Chondrocyte (in vitro differentiated cells): Measurements from ENCODE around the gene DYRK3. TPM values are rescaled to one million over a fixed set of nuclear protein-coding genes. Genes with fewer than 3 reads are reported as not detected.

Source experiments
- DNase-seq: peaks from one replicate; pipeline ENCODE4 v3.0.0; 2021; ENCODE audit warnings: mixed read lengths, low spot score
- H3K27ac Mint-ChIP-seq: one replicate; pipeline ENCODE4 v1.8.0; 2021; ENCODE audit warnings: mild to moderate bottlenecking, moderate library complexity, mixed read lengths; ENCODE audit not compliant: unreplicated experiment
- H3K27me3 Mint-ChIP-seq: 2 replicates; pipeline ENCODE4 v1.8.0; 2021; ENCODE audit warnings: low read depth, mixed read lengths
- H3K36me3 Mint-ChIP-seq: 2 replicates; pipeline ENCODE4 v1.8.0; 2021; ENCODE audit warnings: low read depth, mixed read lengths
- H3K4me1 Mint-ChIP-seq: 2 replicates; pipeline ENCODE4 v1.8.0; 2021; ENCODE audit warnings: low read depth, mild to moderate bottlenecking, mixed read lengths
- H3K4me3 Mint-ChIP-seq: one replicate; pipeline ENCODE4 v1.8.0; 2021; ENCODE audit warnings: mild to moderate bottlenecking, moderate library complexity, mixed read lengths; ENCODE audit not compliant: unreplicated experiment
- H3K9me3 Mint-ChIP-seq: 2 replicates; pipeline ENCODE4 v1.8.0; 2021; ENCODE audit warnings: low read depth, mixed read lengths
- total RNA-seq: library from RNA; stranded (reverse); gene quantifications from 3 replicates; pipeline ENCODE4 v1.2.1, GENCODE V29; 2021
- TF ChIP-seq, protein P1 (sequence below): fragments of 200-600 bp; sonication (generic); IDR thresholded peaks from 2 replicates; pipeline ENCODE4 v1.5.0; 2021; ENCODE audit warnings: antibody characterized with exemption, mild to moderate bottlenecking, moderate library complexity

The DYRK3 gene
- total RNA-seq, 1 donor from 2014 or later, result 6.6 TPM

- no peak for DNase-seq
- no peaks in the 10 kb centered on the region for H3K9me3 Mint-ChIP-seq
- H3K4me3 Mint-ChIP-seq, result no peak overlapping the region
- TF ChIP-seq, protein P1, sequence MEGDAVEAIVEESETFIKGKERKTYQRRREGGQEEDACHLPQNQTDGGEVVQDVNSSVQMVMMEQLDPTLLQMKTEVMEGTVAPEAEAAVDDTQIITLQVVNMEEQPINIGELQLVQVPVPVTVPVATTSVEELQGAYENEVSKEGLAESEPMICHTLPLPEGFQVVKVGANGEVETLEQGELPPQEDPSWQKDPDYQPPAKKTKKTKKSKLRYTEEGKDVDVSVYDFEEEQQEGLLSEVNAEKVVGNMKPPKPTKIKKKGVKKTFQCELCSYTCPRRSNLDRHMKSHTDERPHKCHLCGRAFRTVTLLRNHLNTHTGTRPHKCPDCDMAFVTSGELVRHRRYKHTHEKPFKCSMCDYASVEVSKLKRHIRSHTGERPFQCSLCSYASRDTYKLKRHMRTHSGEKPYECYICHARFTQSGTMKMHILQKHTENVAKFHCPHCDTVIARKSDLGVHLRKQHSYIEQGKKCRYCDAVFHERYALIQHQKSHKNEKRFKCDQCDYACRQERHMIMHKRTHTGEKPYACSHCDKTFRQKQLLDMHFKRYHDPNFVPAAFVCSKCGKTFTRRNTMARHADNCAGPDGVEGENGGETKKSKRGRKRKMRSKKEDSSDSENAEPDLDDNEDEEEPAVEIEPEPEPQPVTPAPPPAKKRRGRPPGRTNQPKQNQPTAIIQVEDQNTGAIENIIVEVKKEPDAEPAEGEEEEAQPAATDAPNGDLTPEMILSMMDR, result no peak
- H3K27ac Mint-ChIP-seq, result no peak overlapping the region
- no peaks in the 10 kb centered on the region for H3K36me3 Mint-ChIP-seq
- peaks cover 3% of the 10 kb centered on the region for H3K4me1 Mint-ChIP-seq
- peaks cover 54% of the 10 kb centered on the region for H3K27me3 Mint-ChIP-seq
Measured at GRCh38 chr1:206662396-206663092, 27.2 kb downstream of the DYRK3 start.

DNA sequence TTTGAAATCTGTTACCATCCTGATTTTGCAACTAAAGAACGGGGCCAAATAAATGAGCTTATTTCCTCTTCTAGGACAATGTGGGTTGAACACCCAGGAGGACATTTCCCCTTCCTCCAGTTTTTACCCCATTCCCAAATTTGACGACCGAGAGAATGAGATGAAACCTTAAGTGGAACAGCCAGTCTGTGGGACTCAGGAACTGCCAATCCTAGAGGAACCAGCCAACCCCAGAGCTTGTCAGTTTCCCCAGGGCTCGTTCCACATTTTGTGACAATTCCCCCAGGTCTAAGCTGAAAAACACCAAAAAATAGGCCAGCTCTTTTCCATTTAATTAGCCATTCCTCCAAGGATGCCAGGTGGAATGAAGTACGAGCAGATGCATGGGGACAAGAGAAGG is 28.0 kb downstream of the DYRK3 start:
- no peaks in the 10 kb centered on the region for H3K36me3 Mint-ChIP-seq
- peaks cover 3% of the 10 kb centered on the region for H3K4me1 Mint-ChIP-seq
- no peak overlapping the region for H3K4me3 Mint-ChIP-seq
- H3K27me3 Mint-ChIP-seq, result peaks cover 57% of the 10 kb centered on the region
- DNase-seq, result no peak
- no peaks in the 10 kb centered on the region for H3K9me3 Mint-ChIP-seq
- no peak overlapping the region for H3K27ac Mint-ChIP-seq
- TF ChIP-seq, protein P1, result no peak

DNA sequence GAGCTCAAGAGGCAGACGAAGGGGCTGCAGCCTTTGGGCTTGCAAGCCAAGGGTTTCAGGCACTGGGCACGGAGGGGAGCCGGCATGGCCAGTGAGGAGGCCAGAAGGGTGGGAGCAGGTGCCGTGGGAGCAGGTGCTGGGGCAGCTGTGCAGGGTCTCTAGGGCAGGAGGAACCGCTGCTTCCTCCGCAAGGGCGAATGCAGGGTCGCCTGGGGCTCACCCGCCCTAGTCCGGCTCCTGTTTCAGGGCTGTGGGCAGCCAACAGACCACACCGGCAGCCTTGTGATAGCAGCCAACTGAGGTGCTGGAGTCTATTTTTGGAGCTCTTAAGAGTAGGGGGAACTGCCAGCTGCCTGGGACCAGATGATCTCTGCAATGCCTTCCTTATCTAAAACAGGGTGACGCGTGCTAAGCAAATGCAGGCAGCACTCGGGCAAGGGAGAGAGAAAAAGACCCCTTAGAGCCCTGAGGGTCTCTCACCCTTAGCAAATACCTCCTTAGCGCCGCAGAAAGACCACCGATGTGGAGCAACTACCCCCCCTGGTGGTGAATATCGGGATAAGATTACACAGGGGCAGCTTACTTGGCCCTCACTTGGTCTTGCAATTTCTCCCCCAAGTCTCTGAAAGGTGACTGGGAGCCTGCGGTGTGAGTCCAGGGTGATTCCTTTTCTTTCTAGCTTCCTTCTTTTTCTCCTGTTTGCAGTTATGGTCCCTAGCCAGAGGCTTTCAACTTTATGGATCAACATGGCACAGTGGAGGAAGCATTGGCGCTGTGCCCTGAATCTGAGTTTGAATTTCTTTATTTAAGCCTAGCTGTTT is 28.7 kb downstream of the DYRK3 start:
- no peaks in the 10 kb centered on the region for H3K36me3 Mint-ChIP-seq
- H3K27ac Mint-ChIP-seq, result no peak overlapping the region
- TF ChIP-seq, protein P1, result peak; percentile 99
- no peak for DNase-seq
- H3K9me3 Mint-ChIP-seq, result no peaks in the 10 kb centered on the region
- peaks cover 54% of the 10 kb centered on the region for H3K27me3 Mint-ChIP-seq
- H3K4me1 Mint-ChIP-seq, result peaks cover 3% of the 10 kb centered on the region
- peak overlapping the region; percentile 34 for H3K4me3 Mint-ChIP-seq

GRCh38 chr1:206664740-206665139 is 29.4 kb downstream of the DYRK3 start:
- Mint-ChIP-seq H3K27me3 (peaks cover 54% of the 10 kb centered on the region), H3K4me1 (peaks cover 3% of the 10 kb centered on the region), H3K36me3 (no peaks in the 10 kb centered on the region), H3K27ac (no peak overlapping the region), H3K9me3 (no peaks in the 10 kb centered on the region), H3K4me3 (no peak overlapping the region)
- no peak for DNase-seq
- TF ChIP-seq, protein P1, result no peak

DNA sequence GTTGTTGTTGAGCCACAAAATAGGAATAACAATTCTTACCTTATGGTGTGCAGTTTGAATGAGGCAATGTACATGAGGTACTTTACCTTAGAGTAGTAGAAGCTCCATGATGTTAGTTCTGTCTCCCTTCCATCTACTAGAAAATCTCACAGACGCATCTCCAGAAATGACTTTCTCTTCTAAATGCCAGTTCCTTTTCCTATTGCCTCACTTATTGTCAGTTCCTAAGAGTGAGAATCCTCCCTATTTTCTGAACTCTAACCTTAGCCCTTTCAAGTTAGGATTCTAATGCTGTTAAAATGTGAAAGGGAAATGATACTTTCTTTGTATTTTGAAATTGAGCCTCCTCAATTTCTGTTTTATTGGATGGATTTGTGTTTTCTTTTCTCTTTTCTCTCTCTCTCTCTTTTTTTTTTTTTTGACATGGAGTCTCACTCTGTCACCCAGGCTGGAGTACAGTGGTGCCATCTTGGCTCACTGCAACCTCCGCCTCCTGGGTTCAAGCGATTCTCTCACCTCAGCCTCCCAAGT is 30.8 kb downstream of the DYRK3 start:
- Mint-ChIP-seq H3K4me1 (peaks cover 3% of the 10 kb centered on the region), H3K9me3 (no peaks in the 10 kb centered on the region), H3K4me3 (no peak overlapping the region), H3K36me3 (no peaks in the 10 kb centered on the region), H3K27ac (no peak overlapping the region), H3K27me3 (peaks cover 55% of the 10 kb centered on the region)
- TF ChIP-seq, protein P1, result no peak
- no peak for DNase-seq
